GM19324 (cell line): ENCODE results near the gene TJAP1.
"Not testable (repeated sequence)": the region's sequence is repeated elsewhere in the genome, so short reads cannot be mapped to it uniquely, and the experiment has no call there.

ENCODE experiments used
- ATAC-seq: cut with Tn5 transposase; IDR thresholded peaks from one replicate; pipeline ENCODE4 v1.9.1; 2021; ENCODE audit warnings: mild to moderate bottlenecking, moderate library complexity; ENCODE audit not compliant: unreplicated experiment, low FRiP score

The TJAP1 gene

GRCh38 chr6:43476746-43477145 lies 624 bp upstream of the TJAP1 start:
- ATAC-seq, result no peak

- ATAC-seq, result no peak
Measured at GRCh38 chr6:43478008-43478372, 620 bp downstream of the TJAP1 start.

GRCh38 chr6:43481075-43481474 lies 3.7 kb downstream of the TJAP1 start:
- no peak for ATAC-seq

GRCh38 chr6:43481591-43482236 lies 4.3 kb downstream of the TJAP1 start:
- ATAC-seq, result no peak

GRCh38 chr6:43488667-43489276 lies 11.4 kb downstream of the TJAP1 start:
- no peak for ATAC-seq

- ATAC-seq, result no peak
Measured at GRCh38 chr6:43489277-43490072, 12.1 kb downstream of the TJAP1 start.

- no peak for ATAC-seq
Measured at GRCh38 chr6:43490523-43490939, 13.2 kb downstream of the TJAP1 start.

GRCh38 chr6:43491750-43492661 lies 14.6 kb downstream of the TJAP1 start:
- ATAC-seq, result no peak

GRCh38 chr6:43492673-43493072 lies 15.3 kb downstream of the TJAP1 start:
- ATAC-seq, result no peak

- no peak for ATAC-seq
Measured at GRCh38 chr6:43493230-43493629, 15.9 kb downstream of the TJAP1 start.

- ATAC-seq, result no peak
Measured at GRCh38 chr6:43493833-43494232, 16.5 kb downstream of the TJAP1 start.

- no peak for ATAC-seq
Measured at GRCh38 chr6:43494321-43494720, 17.0 kb downstream of the TJAP1 start.

- no peak for ATAC-seq
Measured at GRCh38 chr6:43494766-43495165, 17.4 kb downstream of the TJAP1 start.

- ATAC-seq, result no peak
Measured at GRCh38 chr6:43495409-43495941, 18.1 kb downstream of the TJAP1 start.

- ATAC-seq, result no peak
Measured at GRCh38 chr6:43496370-43497128, 19.2 kb downstream of the TJAP1 start.

- no peak for ATAC-seq
Measured at GRCh38 chr6:43497129-43497396, 19.7 kb downstream of the TJAP1 start.

- no peak for ATAC-seq
Measured at GRCh38 chr6:43497689-43498088, 20.3 kb downstream of the TJAP1 start.

- not testable (repeated sequence) for ATAC-seq
Measured at GRCh38 chr6:43498291-43498690, 20.9 kb downstream of the TJAP1 start.

GRCh38 chr6:43499028-43499815 lies 21.9 kb downstream of the TJAP1 start:
- no peak for ATAC-seq
